Activated naive CD4-positive, alpha-beta T cell treated with anti-CD3 and anti-CD28 coated beads for 36 hours (primary cell): Measurements from ENCODE around the gene PHACTR1. TPM values are rescaled to one million over a fixed set of nuclear protein-coding genes. Genes with fewer than 3 reads are reported as not detected.
"Not testable (repeated sequence)": the region's sequence is repeated elsewhere in the genome, so short reads cannot be mapped to it uniquely, and the experiment has no call there.

Source experiments
- CTCF ChIA-PET: fragments of 350-600 bp; sonication (Branson Sonifier 250); formaldehyde crosslinking; loops from one replicate; lab custom pipeline; 2021; ENCODE audit warnings: antibody characterized with exemption; lab: Charles Lee
- DNase-seq: peaks from one replicate; pipeline ENCODE4 v3.0.0-alpha.2; 2020
- H3K27ac Mint-ChIP-seq: one replicate; pipeline ENCODE4 v1.8.0; 2021; ENCODE audit warnings: mild to moderate bottlenecking, mixed read lengths
- H3K27me3 Mint-ChIP-seq: one replicate; pipeline ENCODE4 v1.8.0; 2021; ENCODE audit warnings: low read depth, mixed read lengths
- H3K36me3 Mint-ChIP-seq: one replicate; pipeline ENCODE4 v1.8.0; 2021; ENCODE audit warnings: low read depth, mixed read lengths
- H3K4me1 Mint-ChIP-seq: one replicate; pipeline ENCODE4 v1.8.0; 2021; ENCODE audit warnings: low read depth, mixed read lengths
- H3K4me3 Mint-ChIP-seq: one replicate; pipeline ENCODE4 v1.8.0; 2021; ENCODE audit warnings: mild to moderate bottlenecking, moderate library complexity, mixed read lengths
- H3K9me3 Mint-ChIP-seq: one replicate; pipeline ENCODE4 v1.8.0; 2021; ENCODE audit warnings: mixed read lengths
- intact Hi-C: fragments of 100-400 bp; cut with micrococcal nuclease; formaldehyde crosslinking; loops from one replicate; pipeline ENCODE4 v1.15.1; 2023
- total RNA-seq, 2 experiments: library from RNA; stranded (reverse); gene quantifications; one replicate each; pipeline ENCODE4 v1.2.3, GENCODE V29; 2021

PHACTR1 gene
- total RNA-seq, 2 experiments from 2014 or later, result 0.31 TPM; not detected in 1

- Mint-ChIP-seq H3K4me1 (no peaks in the 10 kb centered on the region), H3K36me3 (peaks cover 55% of the 10 kb centered on the region), H3K9me3 (no peaks in the 10 kb centered on the region), H3K4me3 (no peak overlapping the region), H3K27me3 (no peaks in the 10 kb centered on the region), H3K27ac (no peak overlapping the region)
- CTCF ChIA-PET, result interaction anchor here (0.7 kb wide), 1 partner anchor 11 kb away, joined by 3 read pairs; no protein-coding TSS in a partner anchor
- intact Hi-C loops, result no loop called here
- DNase-seq, result no peak
Measured at GRCh38 chr6:13319891-13320564, 603.5 kb downstream of the PHACTR1 start.

DNA sequence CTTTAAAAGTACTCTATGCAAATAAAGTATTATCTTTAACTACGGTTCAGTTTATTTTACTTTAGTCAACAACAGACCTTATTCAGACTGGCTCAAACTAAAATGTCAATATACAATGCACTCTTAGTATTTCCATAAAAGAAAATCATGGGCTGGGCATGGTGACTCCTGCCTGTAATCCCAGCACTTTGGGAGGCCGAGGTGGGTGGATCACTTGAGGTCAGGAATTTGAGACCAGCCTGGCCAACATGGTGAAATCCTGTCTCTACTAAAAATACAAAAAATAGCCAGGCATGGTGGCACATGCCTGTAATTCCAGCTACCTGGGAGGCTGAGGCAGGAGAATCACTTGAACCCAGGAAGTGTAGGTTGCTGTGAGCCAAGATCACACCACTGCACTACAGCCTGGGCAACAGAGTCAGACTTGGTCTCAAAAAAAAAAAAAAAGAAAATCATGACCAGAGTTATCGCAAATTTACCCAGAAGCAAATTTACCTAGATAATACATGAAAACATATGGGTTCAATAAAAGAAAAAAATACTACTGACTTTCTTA is 609.5 kb downstream of the PHACTR1 start:
- H3K27ac Mint-ChIP-seq, H3K27me3 Mint-ChIP-seq, DNase-seq, CTCF ChIA-PET, H3K9me3 Mint-ChIP-seq, H3K4me3 Mint-ChIP-seq: not testable (repeated sequence)
- peaks cover 25% of the 10 kb centered on the region for H3K36me3 Mint-ChIP-seq
- intact Hi-C loops, result loop anchor here (5.0 kb wide), 1 partner anchor 314 kb away; no protein-coding TSS in a partner anchor
- peaks cover 18% of the 10 kb centered on the region for H3K4me1 Mint-ChIP-seq

DNA sequence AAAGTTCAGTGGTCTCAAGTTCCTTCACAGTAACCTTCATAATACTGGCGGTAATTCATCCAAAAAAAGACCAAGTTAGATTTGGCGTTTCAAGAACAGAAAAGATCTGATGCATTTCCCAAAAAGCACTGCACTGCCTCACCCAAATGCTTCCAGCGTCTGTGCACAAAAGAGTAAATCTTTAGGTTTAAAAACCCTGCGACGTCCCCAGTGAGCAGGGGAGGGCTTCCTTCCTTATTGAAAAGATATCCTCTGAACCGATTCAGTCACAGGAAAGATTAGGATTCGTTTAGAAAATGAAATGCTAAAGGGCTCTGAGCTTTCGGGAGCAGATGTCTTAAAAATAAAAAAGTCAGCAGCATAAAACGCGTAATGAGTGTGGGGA is 611.1 kb downstream of the PHACTR1 start:
- DNase-seq, result peak; percentile 20
- H3K27me3 Mint-ChIP-seq, result no peaks in the 10 kb centered on the region
- peaks cover 18% of the 10 kb centered on the region for H3K4me1 Mint-ChIP-seq
- CTCF ChIA-PET, result interaction anchor here (0.6 to 2.9 kb wide), 7 partner anchors 19 to 690 kb away, joined by 3 to 17 read pairs (median 3); partner anchors contain the start of gene SIRT5
- no peaks in the 10 kb centered on the region for H3K9me3 Mint-ChIP-seq
- intact Hi-C loops, result loop anchor here (1.0 to 5.0 kb wide), 7 partner anchors 24 to 487 kb away; partner anchors contain the start of gene MCUR1
- H3K4me3 Mint-ChIP-seq, result peak overlapping the region; percentile 95
- peaks cover 20% of the 10 kb centered on the region for H3K36me3 Mint-ChIP-seq
- H3K27ac Mint-ChIP-seq, result peak overlapping the region; percentile 93

DNA sequence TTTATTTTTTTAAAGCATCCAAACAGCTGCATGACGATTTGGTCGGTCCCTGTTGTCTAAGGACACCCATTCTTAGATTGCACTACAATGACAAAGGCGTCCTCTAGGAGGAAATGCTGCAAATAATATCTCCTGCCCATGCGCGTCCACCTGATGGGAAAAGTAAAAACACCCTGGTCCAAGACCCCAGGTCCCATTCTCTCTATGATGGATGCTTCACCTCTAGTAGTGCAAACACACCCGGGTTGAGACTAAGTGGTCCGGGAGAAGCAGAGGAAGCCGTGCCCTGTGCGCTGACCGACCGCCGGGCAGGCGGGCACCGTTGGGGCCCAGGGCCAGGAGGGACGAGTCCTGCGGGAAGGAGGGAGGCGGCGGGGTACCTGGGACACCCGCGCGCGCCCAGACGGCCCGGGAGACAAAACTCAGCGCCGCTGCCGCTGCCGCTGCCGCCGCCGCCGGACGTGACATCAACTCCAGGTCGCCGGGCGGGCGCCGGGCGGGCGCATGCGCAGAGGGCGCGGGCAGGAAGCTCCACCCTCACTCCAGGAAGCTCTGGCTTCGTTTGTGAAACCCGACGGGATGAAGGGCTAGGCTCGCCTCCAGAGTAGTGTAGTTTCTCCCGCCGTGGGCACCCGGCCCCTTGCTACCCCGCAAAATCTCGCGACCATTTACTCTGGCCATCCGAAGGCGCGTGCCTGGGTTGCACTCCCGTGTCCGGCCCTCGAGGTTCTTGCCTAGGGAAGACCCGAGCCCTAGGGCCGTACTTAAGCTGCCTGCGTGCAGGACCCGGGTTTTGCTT is 611.7 kb downstream of the PHACTR1 start, which contains the start of gene TBC1D7:
Gene TBC1D7 (minus strand): TSS at position 462 of the 799 bp plus-strand sequence. CDS start 1,639 bp downstream, outside the sequence.
- Mint-ChIP-seq H3K36me3 (peaks cover 20% of the 10 kb centered on the region), H3K4me1 (peaks cover 18% of the 10 kb centered on the region), H3K4me3 (peak within 1 kb of the TSS; percentile 95), H3K27ac (peak within 1 kb of the TSS; percentile 93), H3K27me3 (no peaks in the 10 kb centered on the region), H3K9me3 (no peaks in the 10 kb centered on the region)
- intact Hi-C loops, result loop anchor here (1.0 to 5.0 kb wide), 7 partner anchors 25 to 486 kb away; partner anchors contain the start of gene MCUR1
- CTCF ChIA-PET, result interaction anchor here (0.7 to 2.9 kb wide), 10 partner anchors 9 to 794 kb away, joined by 3 to 17 read pairs (median 3); partner anchors contain the start of gene SIRT5
- DNase-seq, result peak; percentile 94

DNA sequence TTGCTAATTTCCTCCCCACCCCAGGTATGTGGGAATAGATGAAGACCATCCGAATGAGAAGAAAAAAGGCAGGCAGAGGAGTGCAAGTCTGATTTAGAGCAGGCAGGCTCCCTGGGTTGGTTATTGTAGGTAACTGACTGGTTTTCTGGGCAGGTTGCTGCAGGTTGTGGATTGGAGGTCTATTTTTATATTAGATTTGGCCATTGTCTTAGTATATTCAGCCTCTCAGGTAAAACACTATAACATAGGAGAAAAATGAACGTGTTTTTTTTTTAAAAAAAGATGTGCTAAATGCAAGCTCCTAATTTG is 612.3 kb downstream of the PHACTR1 start:
- Mint-ChIP-seq H3K9me3 (no peaks in the 10 kb centered on the region), H3K27ac (peak overlapping the region; percentile 93), H3K4me3 (peak overlapping the region; percentile 95), H3K36me3 (peaks cover 16% of the 10 kb centered on the region), H3K4me1 (peaks cover 18% of the 10 kb centered on the region), H3K27me3 (no peaks in the 10 kb centered on the region)
- intact Hi-C loops, result loop anchor here (1.0 to 5.0 kb wide), 7 partner anchors 26 to 485 kb away; partner anchors contain the start of gene MCUR1
- DNase-seq, result no peak
- CTCF ChIA-PET, result interaction anchor here (0.6 to 2.9 kb wide), 9 partner anchors 9 to 793 kb away, joined by 3 to 17 read pairs (median 3); partner anchors contain the start of gene SIRT5

DNA sequence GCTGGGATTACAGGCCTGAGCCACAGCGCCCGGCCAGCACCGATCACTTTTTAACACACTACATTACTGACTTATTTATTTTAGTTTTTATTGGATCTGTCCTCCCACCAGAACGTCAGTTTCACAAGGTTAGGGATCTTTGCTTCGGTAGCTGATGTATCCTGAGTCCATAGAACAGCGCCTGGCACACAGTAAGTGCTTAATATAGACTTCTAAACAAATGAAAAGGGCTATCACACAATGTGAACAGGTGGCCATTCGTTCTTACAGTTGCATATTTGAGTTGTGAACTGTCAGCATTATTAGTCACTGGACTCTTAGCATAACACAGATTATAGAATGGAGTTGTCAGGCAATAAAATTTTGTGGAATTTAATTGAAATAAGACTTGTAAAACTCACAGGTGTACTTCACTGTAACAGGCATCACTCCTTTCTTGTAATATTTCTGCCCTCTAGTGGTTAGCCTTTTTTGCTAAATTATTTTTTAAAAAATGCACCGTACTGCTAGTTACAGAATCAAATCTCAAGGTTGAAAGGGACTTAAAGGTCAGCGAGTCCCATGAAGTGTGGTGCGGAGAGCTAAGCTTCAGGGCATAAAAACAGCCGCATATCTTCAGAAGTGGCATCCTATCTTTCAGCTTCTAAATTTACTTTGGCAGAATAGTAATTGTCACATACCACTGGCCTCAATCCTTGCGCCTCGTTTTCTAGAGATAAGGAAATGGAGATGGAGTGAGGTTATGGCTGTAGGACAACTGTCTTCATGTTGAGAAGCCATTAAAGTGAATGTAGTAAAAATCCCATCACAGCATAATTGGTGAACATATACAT is 615.2 kb downstream of the PHACTR1 start:
- intact Hi-C loops, result loop anchor here (1.0 to 5.0 kb wide), 4 partner anchors 136 to 693 kb away; no protein-coding TSS in a partner anchor
- Mint-ChIP-seq H3K9me3 (no peaks in the 10 kb centered on the region), H3K4me3 (no peak overlapping the region), H3K4me1 (peaks cover 16% of the 10 kb centered on the region), H3K27ac (no peak overlapping the region), H3K36me3 (no peaks in the 10 kb centered on the region), H3K27me3 (no peaks in the 10 kb centered on the region)
- CTCF ChIA-PET, result interaction anchor here (0.6 to 4.8 kb wide), 16 partner anchors 10 to 1273 kb away, joined by 3 to 32 read pairs (median 4); partner anchors contain the start of genes NOL7 and SIRT5
- DNase-seq, result no peak

DNA sequence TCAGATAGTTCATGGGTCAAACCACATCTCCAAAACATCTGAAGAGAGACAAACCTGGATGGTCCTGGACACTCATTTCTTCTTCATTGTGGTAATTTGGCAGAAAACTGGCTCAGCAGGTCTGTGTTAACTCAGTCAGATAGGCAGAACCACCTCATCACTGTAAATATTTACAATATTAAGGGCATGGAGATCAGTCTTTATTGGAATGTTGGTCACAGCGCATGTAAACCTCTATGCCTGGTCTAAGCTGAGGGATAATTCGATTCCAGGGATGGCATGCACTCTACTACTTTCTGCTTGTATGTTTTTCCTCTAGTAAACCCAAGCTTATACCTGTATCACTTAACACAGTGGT is 615.8 kb downstream of the PHACTR1 start:
- Mint-ChIP-seq H3K27ac (no peak overlapping the region), H3K9me3 (no peaks in the 10 kb centered on the region), H3K27me3 (no peaks in the 10 kb centered on the region), H3K36me3 (no peaks in the 10 kb centered on the region), H3K4me1 (peaks cover 13% of the 10 kb centered on the region), H3K4me3 (no peak overlapping the region)
- intact Hi-C loops, result loop anchor here (5.0 kb wide), 1 partner anchor 440 kb away; no protein-coding TSS in a partner anchor
- CTCF ChIA-PET, result interaction anchor here (1.0 to 4.8 kb wide), 10 partner anchors 9 to 735 kb away, joined by 3 to 32 read pairs (median 4); partner anchors contain the start of genes NOL7 and SIRT5
- DNase-seq, result no peak

- intact Hi-C loops, result loop anchor here (5.0 kb wide), 1 partner anchor 443 kb away; no protein-coding TSS in a partner anchor
- DNase-seq, result no peak
- H3K27ac Mint-ChIP-seq, result no peak overlapping the region
- H3K36me3 Mint-ChIP-seq, result no peaks in the 10 kb centered on the region
- H3K27me3 Mint-ChIP-seq, result no peaks in the 10 kb centered on the region
- H3K4me1 Mint-ChIP-seq, result peaks cover 5% of the 10 kb centered on the region
- H3K4me3 Mint-ChIP-seq, result no peak overlapping the region
- CTCF ChIA-PET, result interaction anchor here (0.7 to 4.8 kb wide), 7 partner anchors 140 to 446 kb away, joined by 3 to 32 read pairs (median 3); partner anchors contain the start of gene SIRT5
- H3K9me3 Mint-ChIP-seq, result no peaks in the 10 kb centered on the region
Measured at GRCh38 chr6:13334953-13335352, 618.4 kb downstream of the PHACTR1 start.

GRCh38 chr6:13336553-13336952 is 620.0 kb downstream of the PHACTR1 start:
- no peak overlapping the region for H3K27ac Mint-ChIP-seq
- H3K36me3 Mint-ChIP-seq, result no peaks in the 10 kb centered on the region
- H3K27me3 Mint-ChIP-seq, result no peaks in the 10 kb centered on the region
- no peaks in the 10 kb centered on the region for H3K9me3 Mint-ChIP-seq
- H3K4me1 Mint-ChIP-seq, result peaks cover 8% of the 10 kb centered on the region
- DNase-seq, result peak; percentile 82
- no peak overlapping the region for H3K4me3 Mint-ChIP-seq
- intact Hi-C loops, result loop anchor here (1.0 to 2.0 kb wide), 10 partner anchors 20 to 730 kb away; partner anchors contain the start of gene GFOD1
- CTCF ChIA-PET, result interaction anchor here (0.8 to 1.8 kb wide), 5 partner anchors 8 to 238 kb away, joined by 3 to 19 read pairs (median 5); partner anchors contain the start of genes SIRT5 and TBC1D7

DNA sequence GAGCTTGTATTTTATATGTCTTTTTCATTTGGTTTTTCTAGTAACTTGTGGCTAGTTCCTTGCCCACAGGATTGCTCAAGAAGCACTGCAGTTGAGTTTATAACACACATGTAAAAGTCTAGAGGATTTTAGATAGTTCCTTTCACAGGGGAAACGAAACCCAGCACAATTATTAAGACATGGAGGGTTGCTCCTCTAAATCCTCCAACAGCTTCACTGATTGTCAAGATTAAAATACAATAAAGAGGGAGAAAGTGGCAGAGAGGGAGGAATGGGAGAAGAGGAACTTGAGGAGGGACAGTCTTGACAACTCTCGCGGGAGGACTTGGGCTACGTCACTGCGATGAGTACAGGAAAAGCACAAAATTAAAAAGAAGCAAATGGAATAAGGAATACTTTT is 621.5 kb downstream of the PHACTR1 start:
- H3K27ac Mint-ChIP-seq, result no peak overlapping the region
- peaks cover 8% of the 10 kb centered on the region for H3K4me1 Mint-ChIP-seq
- H3K9me3 Mint-ChIP-seq, result peaks cover 9% of the 10 kb centered on the region
- intact Hi-C loops, result no loop called here
- H3K36me3 Mint-ChIP-seq, result no peaks in the 10 kb centered on the region
- no peak for DNase-seq
- H3K4me3 Mint-ChIP-seq, result no peak overlapping the region
- H3K27me3 Mint-ChIP-seq, result no peaks in the 10 kb centered on the region
- CTCF ChIA-PET, result interaction anchor here (0.6 to 2.4 kb wide), 14 partner anchors 8 to 729 kb away, joined by 3 to 19 read pairs (median 4); partner anchors contain the start of genes SIRT5 and TBC1D7
